ENCODE measurements around the gene PLIN4.

The PLIN4 gene

DNA sequence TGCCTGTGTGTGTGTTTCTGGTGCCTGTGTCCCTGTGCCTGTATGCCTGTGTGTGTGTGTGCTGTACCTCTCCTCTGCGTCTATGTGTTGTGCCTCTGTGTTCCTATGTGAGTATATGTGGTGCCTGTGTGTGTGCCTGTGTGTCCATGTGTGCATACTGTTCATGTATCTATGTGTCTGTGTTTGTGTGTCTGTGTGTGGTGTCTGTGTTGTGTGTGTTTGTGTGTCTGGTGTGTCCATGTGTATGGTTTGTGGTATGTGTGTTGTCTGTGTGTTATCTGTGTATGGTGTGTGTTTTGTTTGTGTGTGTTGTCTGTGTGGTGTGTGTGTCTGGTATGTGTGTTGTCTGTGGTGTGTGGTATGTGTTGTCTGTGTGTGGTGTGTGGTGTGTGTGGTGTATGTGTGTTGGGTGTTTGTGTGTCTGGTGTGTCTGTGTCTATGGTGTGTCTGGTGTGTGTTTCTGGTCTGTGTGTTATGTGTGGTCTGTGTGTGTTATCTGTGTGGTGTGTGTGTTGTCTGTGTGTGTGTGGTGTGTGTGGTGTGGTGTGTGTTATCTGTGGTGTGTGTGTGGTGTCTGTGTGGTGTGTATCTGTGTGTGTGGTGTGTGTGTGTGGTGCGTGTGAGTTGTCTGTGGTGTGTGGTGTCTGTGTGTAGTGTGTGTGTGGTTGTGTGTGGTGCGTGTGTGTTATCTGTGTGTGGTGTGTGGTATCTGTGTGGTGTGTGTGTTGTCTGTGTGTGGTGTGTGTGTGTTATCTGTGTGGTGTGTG lies 25.8 kb downstream of the PLIN4 start:
- no peak for DNase-seq (ENCODE audit: low spot score)

- no peak for DNase-seq (ENCODE audit: low spot score)
These were observed 26.8 kb downstream of the PLIN4 start for GRCh38 chr19:4491446-4491845.

- no peak for DNase-seq (ENCODE audit: low spot score)
These were observed 29.8 kb downstream of the PLIN4 start for GRCh38 chr19:4488496-4488895.

- no peak for DNase-seq (ENCODE audit: low spot score)
These were observed 30.7 kb downstream of the PLIN4 start for GRCh38 chr19:4487572-4487971.

DNA sequence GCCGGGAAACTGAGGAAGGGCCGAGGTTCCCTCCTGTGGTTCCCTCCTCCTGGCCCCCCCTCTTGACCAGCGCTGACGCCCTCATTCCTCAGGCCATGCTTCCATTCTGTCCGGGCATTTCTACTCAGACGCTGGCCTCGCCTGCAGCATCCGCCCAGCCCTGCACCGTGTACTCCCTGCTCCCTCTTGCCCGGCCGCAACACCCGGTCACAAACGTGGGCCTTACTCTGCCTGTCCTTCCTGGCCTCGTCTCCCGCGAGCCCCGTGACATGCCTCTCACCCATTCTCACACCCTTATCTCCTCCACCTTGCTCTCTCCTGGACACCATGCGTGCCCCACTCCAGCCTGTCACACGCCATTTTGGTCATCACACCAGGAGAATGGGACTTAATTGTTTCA lies 34.9 kb downstream of the PLIN4 start:
- DNase-seq (ENCODE audit: low spot score) = no peak

- DNase-seq (ENCODE audit: low spot score) = no peak
These were observed 35.4 kb downstream of the PLIN4 start for GRCh38 chr19:4482721-4483364.

DNA sequence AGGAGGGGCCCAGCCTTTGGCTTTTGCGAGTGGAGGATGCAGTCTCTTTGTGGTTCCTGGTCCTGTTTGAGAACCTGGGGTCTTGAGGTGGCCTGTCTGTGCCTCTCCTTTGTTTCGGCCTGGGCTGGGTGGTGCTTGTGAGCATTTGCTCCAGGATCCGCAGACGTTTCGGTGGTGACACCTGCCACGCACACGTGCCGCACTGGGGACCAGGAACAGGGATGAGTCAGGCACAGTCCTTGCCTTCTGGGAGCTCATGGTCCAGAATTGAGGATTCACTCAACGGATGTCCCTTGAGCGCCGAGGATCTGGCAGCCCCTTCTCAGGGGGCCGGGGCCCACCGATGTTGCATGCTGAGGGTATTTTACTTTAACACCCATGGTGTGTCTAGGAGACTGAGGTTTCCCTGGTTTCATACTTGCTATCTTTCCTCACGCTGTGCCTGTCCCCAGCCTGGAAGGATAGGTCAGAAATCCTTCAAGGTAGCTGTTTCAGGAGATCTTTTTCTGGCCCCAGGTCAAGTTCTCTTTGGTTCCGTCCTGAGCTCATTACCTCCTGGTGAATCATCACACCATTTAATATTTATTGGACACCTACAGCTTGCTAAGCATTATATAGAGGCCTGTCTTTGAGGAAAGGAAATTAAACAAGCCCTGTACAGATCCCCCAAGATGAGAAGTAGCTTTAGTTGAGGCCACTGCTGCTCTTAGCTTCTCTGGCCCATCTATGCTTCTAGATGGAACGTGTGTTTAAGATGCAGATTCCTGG lies 41.1 kb downstream of the PLIN4 start:
- no peak for DNase-seq (ENCODE audit: low spot score)

- DNase-seq (ENCODE audit: low spot score) = peak; percentile 35
These were observed 43.7 kb downstream of the PLIN4 start for GRCh38 chr19:4474514-4475022.

DNA sequence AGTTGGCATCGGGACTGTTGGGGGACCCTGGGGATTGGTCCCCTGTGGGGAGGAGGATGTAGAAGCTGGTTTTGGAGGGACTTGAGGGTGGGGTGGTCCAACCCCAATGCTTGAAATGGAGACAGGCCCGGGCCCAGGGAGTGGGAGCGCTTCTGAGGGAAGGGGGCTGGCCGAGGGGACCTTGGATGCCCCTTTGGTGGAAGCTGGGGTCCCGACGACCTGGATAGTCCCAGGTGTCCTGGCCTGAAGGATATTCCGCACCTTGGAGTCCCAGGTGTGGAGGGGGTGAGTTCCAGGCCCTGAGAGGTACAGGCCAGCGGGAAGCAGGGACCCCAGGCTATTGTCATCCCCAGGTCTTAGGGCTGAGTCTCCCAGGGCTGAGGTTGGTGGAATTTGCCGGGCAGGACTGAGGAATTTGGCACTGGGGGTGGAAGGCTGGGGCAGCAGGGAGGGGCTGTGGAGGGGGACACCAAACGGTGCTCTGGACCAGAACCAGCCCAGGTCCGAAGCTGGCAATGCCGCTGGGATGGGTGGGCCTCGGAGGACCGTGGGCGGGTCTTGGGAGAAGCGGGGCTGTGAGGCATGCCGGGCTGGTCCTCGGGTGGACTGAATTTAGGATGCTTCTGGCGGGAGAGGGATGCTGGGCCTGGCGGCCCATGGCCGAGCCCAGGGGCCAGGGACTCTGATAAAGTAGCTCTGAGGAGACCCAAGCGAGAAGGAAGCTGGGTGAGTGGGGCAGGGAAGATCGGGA lies 44.3 kb downstream of the PLIN4 start:
- no peak for DNase-seq (ENCODE audit: low spot score)

DNA sequence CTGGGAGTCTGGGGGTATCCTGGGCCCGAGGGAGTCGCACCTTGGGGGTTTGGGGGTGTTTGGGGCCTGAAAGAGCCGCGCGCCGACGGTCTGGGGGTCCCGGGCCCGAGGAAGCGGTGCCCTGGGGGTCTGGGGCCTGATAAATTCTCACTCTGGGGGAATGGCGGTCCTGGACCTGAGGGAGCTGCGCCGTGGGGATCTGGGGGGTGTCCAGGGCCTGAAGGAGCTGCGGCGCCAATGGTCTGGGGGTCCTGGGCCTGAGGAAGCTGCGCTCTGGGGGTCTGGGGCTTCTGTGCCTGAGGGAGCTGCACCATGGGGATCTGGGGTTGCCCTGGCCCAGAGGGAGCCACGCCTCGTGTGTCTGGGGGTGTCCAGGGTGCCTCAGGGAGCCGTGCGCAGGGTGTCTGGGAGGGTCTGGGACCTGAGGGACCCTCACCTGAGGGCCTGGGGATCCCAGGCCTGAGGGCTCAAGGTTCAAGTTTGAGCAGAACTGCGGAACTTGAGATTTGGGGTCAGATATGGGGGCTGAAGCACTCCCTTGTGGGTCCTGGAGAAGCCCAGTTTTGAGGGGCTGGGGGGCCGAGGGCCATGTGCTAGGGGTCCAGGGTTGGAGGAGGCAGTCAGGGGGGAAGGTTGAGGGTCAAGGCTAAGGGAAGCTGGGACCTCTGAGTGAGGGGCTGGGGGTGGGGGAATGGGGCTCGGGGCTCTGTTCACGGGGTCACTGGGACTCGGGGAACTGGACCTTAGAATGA lies 45.1 kb downstream of the PLIN4 start:
- DNase-seq (ENCODE audit: low spot score) = no peak

- DNase-seq (ENCODE audit: low spot score) = no peak
These were observed 45.9 kb downstream of the PLIN4 start, which contains the start of gene HDGFL2 for GRCh38 chr19:4472174-4472974. TSS of gene HDGFL2 (plus strand) at chr19:4472297. CDS start at chr19:4472351, 54 bp downstream.

GRCh38 chr19:4471403-4472173 lies 46.7 kb downstream of the PLIN4 start:
- DNase-seq (ENCODE audit: low spot score) = peak; percentile 100

- no peak for DNase-seq (ENCODE audit: low spot score)
These were observed 50.5 kb downstream of the PLIN4 start for GRCh38 chr19:4467835-4468234.

DNA sequence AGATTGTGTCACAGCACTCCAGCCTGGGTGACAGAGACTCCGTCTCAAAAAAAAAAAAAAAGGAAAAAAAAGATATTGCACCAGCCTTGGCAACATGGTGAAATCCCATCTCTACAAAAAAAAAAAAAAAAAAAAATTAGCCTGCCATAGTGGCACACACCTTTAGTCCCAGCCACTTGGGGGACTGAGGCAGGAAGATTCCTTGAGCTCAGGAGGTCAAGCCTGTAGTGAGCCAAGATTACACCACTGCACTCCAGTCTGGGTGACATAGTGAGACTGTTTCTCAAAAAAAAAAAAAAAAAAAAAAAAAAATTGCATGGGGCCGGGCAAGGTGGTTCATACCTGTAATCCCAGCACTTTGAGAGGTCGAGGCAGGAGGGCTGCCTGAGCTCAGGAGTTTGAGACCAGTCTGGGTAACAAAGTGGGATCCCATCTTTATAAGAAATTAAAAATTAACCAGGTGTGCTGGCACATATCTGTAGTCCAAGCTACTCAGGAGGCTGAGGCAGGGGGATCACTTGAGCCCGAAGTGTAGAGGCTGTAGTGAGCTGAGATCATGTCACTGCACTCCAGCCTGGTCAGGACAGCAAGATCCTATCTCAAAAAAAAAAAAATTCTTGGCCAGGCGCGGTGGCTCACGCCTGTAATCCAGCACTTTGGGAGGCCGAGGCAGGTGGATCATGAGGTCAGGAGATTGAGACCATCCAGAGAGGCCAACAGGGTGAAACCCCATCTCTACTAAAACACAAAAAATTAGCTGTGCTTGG lies 53.3 kb downstream of the PLIN4 start:
- DNase-seq (ENCODE audit: low spot score) = no peak

DNA sequence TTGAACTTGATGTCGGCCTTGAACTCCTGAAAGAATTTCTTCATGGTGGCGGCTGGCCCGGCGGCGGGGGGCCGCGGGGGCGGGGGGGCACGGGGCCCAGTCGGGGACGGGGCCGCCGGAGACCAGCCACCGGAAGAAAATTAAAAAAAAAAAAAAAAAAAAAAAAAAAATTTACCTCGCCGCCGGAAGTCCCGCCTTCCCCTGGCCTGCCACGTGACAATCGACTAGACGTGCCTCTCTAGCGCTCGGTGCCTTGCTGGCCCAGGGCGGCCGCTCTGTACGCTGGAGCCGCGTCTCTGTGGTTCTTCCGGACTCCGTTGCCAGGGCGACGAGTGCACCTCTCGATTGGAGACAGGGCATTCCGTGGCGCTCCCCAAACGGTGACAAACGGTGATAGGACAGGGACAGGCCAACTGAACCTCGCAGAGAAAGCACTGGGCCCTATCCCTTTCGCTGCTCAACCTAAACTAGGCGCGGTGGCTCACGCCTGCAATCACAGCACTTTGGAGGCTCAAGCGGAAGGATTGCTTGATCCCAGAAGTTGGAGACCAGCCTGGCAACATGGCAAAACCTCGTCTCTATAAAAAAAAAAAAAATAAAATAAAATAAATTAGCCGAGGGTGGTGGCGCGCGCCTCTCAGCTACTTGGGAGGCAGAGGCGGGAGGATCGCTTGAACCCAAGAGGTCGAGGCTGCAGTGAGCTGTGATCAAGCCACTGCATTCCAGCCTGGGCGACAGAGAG lies 60.5 kb downstream of the PLIN4 start, which contains the start of gene UBXN6:
TSS of gene UBXN6 (minus strand) at position 141 of the 742 bp plus-strand sequence. CDS start at position 44, 97 bp downstream.
- DNase-seq (ENCODE audit: low spot score) = peak; percentile 99

- peak; percentile 42 for DNase-seq (ENCODE audit: low spot score)
These were observed 61.2 kb downstream of the PLIN4 start for GRCh38 chr19:4456843-4457653.

GRCh38 chr19:4456476-4456842 lies 61.8 kb downstream of the PLIN4 start:
- no peak for DNase-seq (ENCODE audit: low spot score)
